Heart left ventricle (tissue), 13 donors: Measurements from ENCODE around the gene EML6.

ENCODE experiments used
- POLR2A ChIP-seq, 2 donors: fragments of 450-650 bp; IDR thresholded peaks; one replicate each; pipeline ENCODE4 v1.6.1; 2017; ENCODE audit warnings: antibody characterized with exemption in 2 of 2, mild to moderate bottlenecking in 2 of 2, moderate library complexity in 2 of 2
- TF ChIP-seq, protein P1 (sequence below), 12 donors: fragments of 200-600 bp; sonication (generic) in 4 of 12; IDR thresholded peaks; one replicate each; pipeline versions ENCODE4 v1.5.0 to v1.8.0; 2018 to 2022; ENCODE audit warnings: antibody characterized with exemption in 12 of 12, mild to moderate bottlenecking in 5 of 12
- donor health status: ischemic (EF 13 %, LVEDD 7.1; RV severe dilation, severe dysfunction).
- donor health status: DM: no; HTN: yes; CAD: no.
- donor health status: DM: no; HTN: no; CAD: no.
- donor health status: ischemic (EF 25% LVEDD 6.9; RV normal size, moderate dysfunction).
- donor health status: ischemic (EF 25% LVEDD 5.7; RV mildly dilated, moderate dysfunction).
- donor health status: ischemic (EF 35%, LVEDD 5.7; RV mildly dilated, moderate dysfunction).
- donor health status: nonischemic (EF 11% LVEDD 7.7; RV severe dilation, severe dysfunction).
- donor health status: DM: yes; HTN: yes; CAD: no.
- donor health status: PGD.
- donor health status: ischemic (EF 29% LVEDD 5.4; RV normal size, mild dysfunction).
- donor health status: nonischemic (EF 23%, LVEDD 6.1; RV moderate dilation, normal function).

- TF ChIP-seq, protein P1, sequence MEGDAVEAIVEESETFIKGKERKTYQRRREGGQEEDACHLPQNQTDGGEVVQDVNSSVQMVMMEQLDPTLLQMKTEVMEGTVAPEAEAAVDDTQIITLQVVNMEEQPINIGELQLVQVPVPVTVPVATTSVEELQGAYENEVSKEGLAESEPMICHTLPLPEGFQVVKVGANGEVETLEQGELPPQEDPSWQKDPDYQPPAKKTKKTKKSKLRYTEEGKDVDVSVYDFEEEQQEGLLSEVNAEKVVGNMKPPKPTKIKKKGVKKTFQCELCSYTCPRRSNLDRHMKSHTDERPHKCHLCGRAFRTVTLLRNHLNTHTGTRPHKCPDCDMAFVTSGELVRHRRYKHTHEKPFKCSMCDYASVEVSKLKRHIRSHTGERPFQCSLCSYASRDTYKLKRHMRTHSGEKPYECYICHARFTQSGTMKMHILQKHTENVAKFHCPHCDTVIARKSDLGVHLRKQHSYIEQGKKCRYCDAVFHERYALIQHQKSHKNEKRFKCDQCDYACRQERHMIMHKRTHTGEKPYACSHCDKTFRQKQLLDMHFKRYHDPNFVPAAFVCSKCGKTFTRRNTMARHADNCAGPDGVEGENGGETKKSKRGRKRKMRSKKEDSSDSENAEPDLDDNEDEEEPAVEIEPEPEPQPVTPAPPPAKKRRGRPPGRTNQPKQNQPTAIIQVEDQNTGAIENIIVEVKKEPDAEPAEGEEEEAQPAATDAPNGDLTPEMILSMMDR (IDR thresholded peaks at IDR 0.05): peak in 7 of 12 donors; percentile 14 to 53 (median 41)
- no peak for TF ChIP-seq POLR2A (IDR thresholded peaks at IDR 0.05)
These were observed 290.5 kb downstream of the EML6 start for GRCh38 chr2:55013936-55014335.
